ENCODE results near the gene BCAS3. TPM values are rescaled to one million over a fixed set of nuclear protein-coding genes. Genes with fewer than 3 reads are reported as not detected.
A peak's percentile ranks its signal among the peaks of the same experiment; 100 is the strongest.

BCAS3 gene
- total and polyA plus RNA-seq, 4 donors = 5.8 to 24.6 (median 10.1) TPM

- Histone ChIP-seq H3K9me3 (ENCODE audit: control insufficient read depth in 4 of 4, low read length in 3 of 4) (no peaks in the 10 kb centered on the region), H3K9ac (ENCODE audit: low read depth in 1 of 2, low read length in 2 of 2) (no peak overlapping the region), H3K4me3 (ENCODE audit: low read depth in 1 of 3, low read length in 3 of 3) (no peak overlapping the region), H3K27ac (ENCODE audit: low read depth in 1 of 2, low read length in 2 of 2) (no peak overlapping the region), H3K36me3 (ENCODE audit: control insufficient read depth in 4 of 4, insufficient read depth in 3 of 4, low read depth in 1 of 4, low read length in 3 of 4) (no peaks in the 10 kb centered on the region), H3K4me1 (ENCODE audit: control insufficient read depth in 4 of 4, insufficient read depth in 4 of 4, low read length in 3 of 4) (peaks cover 2 to 24% (median 13%) of the 10 kb centered on the region in 4 donors), H3K27me3 (ENCODE audit: control insufficient read depth in 4 of 4, insufficient read depth in 4 of 4, low read length in 3 of 4) (peaks cover 0 to 5% (median 0%) of the 10 kb centered on the region in 4 donors)
- TF ChIP-seq HNF4G (IDR thresholded peaks at IDR 0.05) (no peak), FOXA1 (IDR thresholded peaks at IDR 0.05) (no peak), JUND (IDR thresholded peaks at IDR 0.05) (no peak), REST (IDR thresholded peaks at IDR 0.05) (no peak), HNF4A (conservative IDR thresholded peaks at IDR 0.05) (no peak), CTCF (IDR thresholded peaks at IDR 0.05; ENCODE audit: low read depth, low read length, missing input control) (peak; percentile 94), RAD21 (IDR thresholded peaks at IDR 0.05) (peak; percentile 81 to 90), ATF3 (IDR thresholded peaks at IDR 0.05) (no peak), GABPA (IDR thresholded peaks at IDR 0.05 in 1 of 2, conservative IDR thresholded peaks at IDR 0.05 in 1 of 2) (no peak), RXRA (IDR thresholded peaks at IDR 0.05) (peak; percentile 10 to 18)
- WGBS = 19% methylated on average over 43 of the region's 43 CpGs
- DNase-seq (ENCODE audit: low spot score) = peak; percentile 78
These were observed 739.1 kb downstream of the BCAS3 start for GRCh38 chr17:61416540-61417363.

GRCh38 chr17:61418449-61418848 lies 740.8 kb downstream of the BCAS3 start:
- DNase-seq (ENCODE audit: low spot score) = no peak
- Histone ChIP-seq H3K4me3 (ENCODE audit: low read depth in 1 of 3, low read length in 3 of 3) (no peak overlapping the region), H3K9me3 (ENCODE audit: control insufficient read depth in 4 of 4, low read length in 3 of 4) (no peaks in the 10 kb centered on the region), H3K4me1 (ENCODE audit: control insufficient read depth in 4 of 4, insufficient read depth in 4 of 4, low read length in 3 of 4) (peaks cover 0 to 14% (median 4%) of the 10 kb centered on the region in 4 donors), H3K36me3 (ENCODE audit: control insufficient read depth in 4 of 4, insufficient read depth in 3 of 4, low read depth in 1 of 4, low read length in 3 of 4) (no peaks in the 10 kb centered on the region), H3K27me3 (ENCODE audit: control insufficient read depth in 4 of 4, insufficient read depth in 4 of 4, low read length in 3 of 4) (peaks cover 0 to 5% (median 0%) of the 10 kb centered on the region in 4 donors), H3K27ac (ENCODE audit: low read depth in 1 of 2, low read length in 2 of 2) (no peak overlapping the region), H3K9ac (ENCODE audit: low read depth in 1 of 2, low read length in 2 of 2) (no peak overlapping the region)
- 77% methylated on average over 2 of the region's 2 CpGs for WGBS
- no peak for TF ChIP-seq ATF3 (IDR thresholded peaks at IDR 0.05)
- no peak for TF ChIP-seq HNF4A (conservative IDR thresholded peaks at IDR 0.05)
- no peak for TF ChIP-seq MAX (IDR thresholded peaks at IDR 0.05)
- TF ChIP-seq REST (IDR thresholded peaks at IDR 0.05) = no peak
- TF ChIP-seq RAD21 (IDR thresholded peaks at IDR 0.05) = no peak
- no peak for TF ChIP-seq EGR1 (IDR thresholded peaks at IDR 0.05; ENCODE audit: low read depth in 2 of 2)
- no peak for TF ChIP-seq ZBTB33 (IDR thresholded peaks at IDR 0.05)
- no peak for TF ChIP-seq GABPA (IDR thresholded peaks at IDR 0.05 in 1 of 2, conservative IDR thresholded peaks at IDR 0.05 in 1 of 2)
- TF ChIP-seq NR2F2 (IDR thresholded peaks at IDR 0.05) = no peak
